ENCODE results near the gene SLC6A6. TPM values are rescaled to one million over a fixed set of nuclear protein-coding genes. Genes with fewer than 3 reads are reported as not detected.

SLC6A6 gene
- total RNA-seq, 1 donor from 2014 or later = 35.4 TPM

DNA sequence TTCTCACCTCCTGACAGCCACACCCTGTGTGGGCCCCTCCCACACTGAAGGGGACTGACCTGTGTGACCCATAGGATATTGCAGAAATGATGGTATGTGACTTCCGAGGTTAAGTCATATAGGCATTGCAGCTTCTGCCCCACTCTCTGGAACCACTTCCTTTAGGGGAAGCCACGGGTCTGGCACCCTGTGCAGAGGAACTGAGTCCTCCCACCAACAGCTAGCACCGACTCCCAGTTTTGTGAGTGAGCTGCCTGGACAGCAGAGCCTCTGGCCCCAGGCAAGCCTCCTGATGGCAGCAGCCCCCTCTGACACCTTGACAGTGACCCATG is 24.6 kb upstream of the SLC6A6 start:
- peaks cover 44% of the 10 kb centered on the region for H3K4me1 ChIP-seq
- intact Hi-C loops (cut with micrococcal nuclease) = no loop called here
- no peak for DNase-seq

DNA sequence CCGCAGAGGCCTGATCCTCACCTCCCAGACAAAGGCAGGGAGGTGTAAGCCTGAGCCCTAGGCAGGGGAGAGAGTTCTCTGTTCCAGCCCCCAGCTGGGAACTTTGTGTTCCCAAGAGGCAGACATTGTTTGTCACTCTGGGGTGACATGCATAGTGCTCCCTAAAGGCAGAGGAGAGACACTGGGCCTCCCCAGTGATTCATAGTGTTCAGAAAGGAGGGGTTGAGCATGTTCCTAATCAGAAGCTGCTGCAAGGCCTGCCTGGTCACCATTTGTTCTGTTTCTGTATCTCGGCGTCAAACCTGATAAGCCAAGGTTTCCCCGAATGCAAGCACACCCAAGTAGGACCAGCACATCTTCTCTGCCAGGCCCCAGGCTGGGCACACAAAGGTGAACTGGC is 24.0 kb upstream of the SLC6A6 start:
- Histone ChIP-seq H3K27ac (replicated peaks) (no peak overlapping the region), H3K4me3 (no peak overlapping the region), H3K4me1 (peaks cover 38% of the 10 kb centered on the region), H3K9me3 (replicated peaks) (no peaks in the 10 kb centered on the region), H3K27me3 (ENCODE audit: low read depth) (no peaks in the 10 kb centered on the region), H3K36me3 (no peaks in the 10 kb centered on the region)
- no peak for DNase-seq
- intact Hi-C loops (cut with micrococcal nuclease) = no loop called here
- TF ChIP-seq CTCF (IDR thresholded peaks at IDR 0.05; ENCODE audit: borderline replicate concordance) = no peak

More for the DNA sequence above, 24.6 kb upstream of the SLC6A6 start:
- Histone ChIP-seq H3K9me3 (replicated peaks) (no peaks in the 10 kb centered on the region), H3K36me3 (no peaks in the 10 kb centered on the region), H3K27ac (replicated peaks) (peak overlapping the region; percentile 35), H3K4me3 (no peak overlapping the region), H3K27me3 (ENCODE audit: low read depth) (no peaks in the 10 kb centered on the region)
- no peak for TF ChIP-seq CTCF (IDR thresholded peaks at IDR 0.05; ENCODE audit: borderline replicate concordance)

DNA sequence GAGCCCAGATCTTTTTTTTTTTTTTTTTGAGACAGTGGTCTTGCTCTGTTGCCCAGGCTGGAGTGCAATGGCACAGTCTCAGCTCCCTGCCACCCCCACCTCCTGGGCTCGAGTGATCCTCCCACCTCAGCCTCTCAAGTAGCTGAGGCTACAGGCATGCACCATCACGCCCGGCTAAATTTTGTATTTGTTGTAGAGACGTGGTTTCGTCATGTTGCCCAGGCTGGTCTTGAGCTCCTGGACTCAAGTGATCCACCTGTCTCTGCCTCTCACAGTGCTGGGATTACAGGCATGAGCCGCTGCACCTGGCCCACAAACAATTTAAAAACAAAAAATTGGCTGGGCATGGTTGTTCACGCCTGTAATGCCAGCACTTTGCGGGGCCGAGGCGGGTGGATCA is 22.6 kb upstream of the SLC6A6 start:
- intact Hi-C loops (cut with micrococcal nuclease) = no loop called here
- no peak overlapping the region for H3K4me3 ChIP-seq
- DNase-seq = no peak
- no peaks in the 10 kb centered on the region for H3K36me3 ChIP-seq
- no peak for TF ChIP-seq CTCF (IDR thresholded peaks at IDR 0.05; ENCODE audit: borderline replicate concordance)
- H3K9me3 ChIP-seq (replicated peaks) = no peaks in the 10 kb centered on the region
- peaks cover 6% of the 10 kb centered on the region for H3K27me3 ChIP-seq (ENCODE audit: low read depth)
- peaks cover 24% of the 10 kb centered on the region for H3K4me1 ChIP-seq
- H3K27ac ChIP-seq (replicated peaks) = no peak overlapping the region

GRCh38 chr3:14386254-14386653 is 16.2 kb upstream of the SLC6A6 start:
- Histone ChIP-seq H3K27me3 (ENCODE audit: low read depth) (peaks cover 26% of the 10 kb centered on the region), H3K4me1 (peaks cover 5% of the 10 kb centered on the region), H3K27ac (replicated peaks) (no peak overlapping the region), H3K36me3 (no peaks in the 10 kb centered on the region), H3K4me3 (no peak overlapping the region), H3K9me3 (replicated peaks) (no peaks in the 10 kb centered on the region)
- no peak for TF ChIP-seq CTCF (IDR thresholded peaks at IDR 0.05; ENCODE audit: borderline replicate concordance)
- intact Hi-C loops (cut with micrococcal nuclease) = no loop called here
- no peak for DNase-seq

DNA sequence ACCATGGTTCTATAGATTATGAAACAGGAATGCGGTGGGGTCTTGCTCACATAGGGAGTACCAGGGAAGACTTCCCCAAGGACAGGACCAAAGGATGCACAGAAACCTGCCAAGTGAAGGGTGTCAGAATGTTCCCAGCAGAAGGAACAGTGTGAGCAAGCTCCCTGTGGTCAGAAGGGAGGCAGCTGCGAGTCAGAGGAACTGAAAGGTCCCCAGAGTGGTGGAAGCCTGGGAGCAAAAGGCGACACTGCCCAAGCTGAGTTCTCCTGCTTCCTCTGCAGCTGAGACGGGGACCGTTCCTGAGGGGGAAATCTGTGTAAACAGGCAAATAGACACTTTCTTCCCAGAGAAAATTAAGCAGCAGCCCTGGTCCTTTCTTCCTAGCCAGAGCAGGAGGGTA is 14.2 kb upstream of the SLC6A6 start:
- no peaks in the 10 kb centered on the region for H3K36me3 ChIP-seq
- peaks cover 5% of the 10 kb centered on the region for H3K4me1 ChIP-seq
- H3K27ac ChIP-seq (replicated peaks) = no peak overlapping the region
- peaks cover 27% of the 10 kb centered on the region for H3K27me3 ChIP-seq (ENCODE audit: low read depth)
- no peak for TF ChIP-seq CTCF (IDR thresholded peaks at IDR 0.05; ENCODE audit: borderline replicate concordance)
- H3K9me3 ChIP-seq (replicated peaks) = no peaks in the 10 kb centered on the region
- no peak overlapping the region for H3K4me3 ChIP-seq
- intact Hi-C loops (cut with micrococcal nuclease) = no loop called here
- DNase-seq = no peak

GRCh38 chr3:14389166-14389606 is 13.2 kb upstream of the SLC6A6 start:
- intact Hi-C loops (cut with micrococcal nuclease) = no loop called here
- no peak for DNase-seq
- TF ChIP-seq CTCF (IDR thresholded peaks at IDR 0.05; ENCODE audit: borderline replicate concordance) = no peak
- Histone ChIP-seq H3K4me1 (peaks cover 5% of the 10 kb centered on the region), H3K9me3 (replicated peaks) (no peaks in the 10 kb centered on the region), H3K36me3 (no peaks in the 10 kb centered on the region), H3K27me3 (ENCODE audit: low read depth) (peaks cover 24% of the 10 kb centered on the region), H3K27ac (replicated peaks) (no peak overlapping the region), H3K4me3 (no peak overlapping the region)

Data from left ventricle myocardium inferior (tissue), 1 donor.